ENCODE data around the gene EVI5. TPM values are rescaled to one million over a fixed set of nuclear protein-coding genes. Genes with fewer than 3 reads are reported as not detected.
A peak's percentile ranks its signal among the peaks of the same experiment; 100 is the strongest.

EVI5 gene
- 10 to 100 TPM; 18.6 to 21.8 (median 21.3) TPM for polyA plus RNA-seq (ENCODE audit: insufficient read length in 4 of 4)

DNA sequence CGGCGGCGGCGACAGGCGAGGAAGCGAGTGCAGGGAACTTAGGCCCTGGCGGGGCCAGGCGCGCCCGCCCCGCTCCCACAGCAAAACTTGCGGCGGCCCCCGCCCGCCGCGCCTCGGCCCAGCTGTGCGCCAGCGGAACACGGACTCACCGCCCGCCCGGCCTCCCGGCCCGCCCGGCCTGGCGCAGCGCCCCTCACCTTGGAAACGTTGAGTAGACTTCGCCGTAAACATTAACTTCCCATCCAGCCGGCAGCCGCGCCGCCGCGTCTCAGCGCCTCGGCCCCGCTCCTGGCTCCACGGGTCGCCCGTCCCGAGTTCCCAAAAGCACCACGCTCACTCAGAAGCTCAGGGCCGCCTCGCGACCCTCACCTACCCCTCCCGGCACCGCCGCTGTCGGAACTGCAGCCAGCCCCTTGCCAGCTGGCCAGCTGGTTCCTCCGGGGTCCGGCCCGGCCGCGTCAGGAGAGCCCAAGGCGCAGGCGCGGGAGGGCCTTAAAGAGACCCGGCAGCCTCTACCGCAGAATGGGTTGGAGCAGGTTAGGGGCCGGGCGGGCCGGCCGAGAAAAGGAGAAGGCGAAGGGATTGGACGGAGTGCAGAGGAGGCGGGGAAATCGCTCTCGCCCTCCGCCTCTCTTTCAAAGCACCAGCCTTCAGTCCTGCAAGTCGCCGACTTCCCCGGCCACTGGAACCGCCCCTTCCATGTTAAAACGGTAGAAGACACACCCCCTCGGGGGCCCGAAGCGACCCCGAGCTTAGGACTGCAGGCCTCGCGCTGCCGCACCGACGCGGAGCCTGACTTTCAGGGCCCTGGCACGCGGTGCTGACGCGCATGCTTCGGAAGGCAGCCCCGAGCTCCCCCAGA is at the start of gene EVI5:
EVI5 (minus strand) TSS at position 470 of the 862 bp plus-strand sequence. CDS start 48,562 bp downstream, outside the sequence.
- peak; percentile 88 to 94 (median 92) for DNase-seq (ENCODE audit: low read depth in 4 of 4, low spot score in 3 of 4)

DNA sequence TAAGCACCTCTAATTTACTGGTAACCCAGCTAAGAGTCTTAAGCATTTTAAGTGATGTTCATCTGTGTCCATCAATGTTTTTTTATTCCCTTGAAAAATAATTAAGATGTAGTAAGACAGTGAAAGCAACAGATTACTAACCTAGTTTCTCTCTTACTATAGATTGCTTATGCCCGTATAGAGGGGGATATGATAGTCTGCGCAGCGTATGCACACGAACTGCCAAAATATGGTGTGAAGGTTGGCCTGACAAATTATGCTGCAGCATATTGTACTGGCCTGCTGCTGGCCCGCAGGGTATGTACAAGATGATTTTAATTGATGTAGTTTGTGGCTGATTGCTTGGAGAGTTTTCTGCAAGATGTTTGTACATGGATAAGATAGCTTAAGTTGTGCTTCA is 49.7 kb upstream of the EVI5 start:
- DNase-seq (ENCODE audit: low read depth in 4 of 4, low spot score in 3 of 4) = no peak

DNA sequence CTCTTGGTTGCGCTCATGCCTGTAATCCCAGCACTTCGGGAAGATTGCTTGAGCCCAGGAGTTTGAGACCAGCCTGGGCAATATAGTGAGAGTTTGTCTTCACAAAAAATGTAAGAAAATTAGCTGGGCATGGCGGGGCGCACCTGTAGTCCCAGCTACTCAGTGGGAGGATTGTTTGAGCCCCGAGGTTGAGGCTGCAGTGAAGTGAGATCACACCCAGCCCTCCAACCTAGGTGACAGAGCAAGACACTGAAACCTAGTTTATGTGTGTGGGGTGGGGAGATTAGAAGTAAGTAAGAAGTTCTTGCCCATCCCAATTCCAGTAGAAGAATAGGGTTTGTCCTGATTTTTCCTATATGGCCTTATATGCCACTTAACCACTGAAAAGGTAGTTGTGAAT is 48.9 kb upstream of the EVI5 start:
- no peak for DNase-seq (ENCODE audit: low read depth in 4 of 4, low spot score in 3 of 4)

DNA sequence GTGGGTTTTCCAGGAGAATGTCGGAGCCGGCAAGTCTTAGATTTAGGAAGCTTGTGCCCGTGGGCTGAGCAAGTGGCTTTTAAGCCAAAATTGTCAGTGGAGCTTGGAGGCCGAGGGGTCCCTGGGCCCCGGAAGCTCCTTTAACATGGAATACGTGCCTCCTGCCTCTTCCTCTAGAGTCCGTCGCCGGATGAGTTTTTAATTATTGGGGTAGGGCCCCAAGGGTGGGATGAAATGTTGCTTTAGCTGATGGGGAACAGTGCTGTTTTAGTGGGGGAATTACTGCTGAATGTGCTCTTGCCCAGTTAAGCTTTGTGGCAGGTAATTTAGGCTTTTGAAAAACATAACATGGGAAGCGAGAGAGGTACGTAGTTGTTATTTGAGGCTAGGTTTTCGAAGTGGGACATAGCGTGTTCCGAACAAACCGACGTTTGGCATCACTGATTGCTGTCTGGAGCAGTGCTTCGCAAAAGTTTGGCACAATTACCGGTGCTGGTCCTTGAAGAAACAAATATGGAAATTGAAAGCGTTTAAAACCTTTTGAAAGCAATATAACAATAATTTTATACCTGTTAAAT is 47.7 kb upstream of the EVI5 start:
- DNase-seq (ENCODE audit: low read depth in 4 of 4, low spot score in 3 of 4) = peak in 1 of 4 donors; percentile 16

DNA sequence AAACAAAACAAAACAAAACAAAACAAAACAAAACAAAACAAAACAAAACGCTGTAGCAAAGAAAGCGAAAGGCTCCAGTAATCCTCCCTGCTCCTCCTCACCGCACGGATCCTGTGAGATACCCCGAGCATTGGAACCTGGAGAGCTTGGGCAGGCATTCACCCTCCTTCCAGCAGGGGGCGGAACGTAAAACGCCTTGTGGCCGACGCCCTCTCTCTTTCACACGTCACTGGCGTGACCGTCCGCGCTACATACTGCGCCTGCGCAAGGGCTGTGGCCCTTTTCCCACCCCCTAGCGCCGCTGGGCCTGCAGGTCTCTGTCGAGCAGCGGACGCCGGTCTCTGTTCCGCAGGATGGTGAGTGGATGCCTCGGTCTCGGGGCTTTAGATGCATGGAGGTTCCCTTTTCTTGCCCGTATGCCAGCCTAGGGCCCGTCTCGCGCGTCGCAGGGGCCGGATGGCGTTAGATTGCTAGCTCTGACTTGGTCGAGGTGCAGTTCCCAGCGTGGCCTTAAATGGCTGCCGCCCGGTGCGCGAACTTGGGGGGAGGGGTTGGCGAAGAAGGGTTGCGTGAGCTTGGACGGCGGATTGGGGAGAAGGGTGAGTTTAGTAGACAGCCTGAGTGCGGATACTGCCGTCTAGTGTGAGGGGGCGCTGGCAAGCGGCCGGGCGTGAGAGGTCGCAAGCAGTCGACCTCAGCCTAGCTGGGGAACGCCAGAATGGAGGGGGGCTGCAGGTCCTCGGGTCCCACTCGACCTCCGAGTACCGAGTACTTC is 47.0 kb upstream of the EVI5 start, which contains the start of gene RPL5:
RPL5 (plus strand) TSS at position 279 of the 775 bp plus-strand sequence; CDS start at position 354, 75 bp downstream.
- DNase-seq (ENCODE audit: low read depth in 4 of 4, low spot score in 3 of 4) = peak; percentile 94 to 100 (median 98)

DNA sequence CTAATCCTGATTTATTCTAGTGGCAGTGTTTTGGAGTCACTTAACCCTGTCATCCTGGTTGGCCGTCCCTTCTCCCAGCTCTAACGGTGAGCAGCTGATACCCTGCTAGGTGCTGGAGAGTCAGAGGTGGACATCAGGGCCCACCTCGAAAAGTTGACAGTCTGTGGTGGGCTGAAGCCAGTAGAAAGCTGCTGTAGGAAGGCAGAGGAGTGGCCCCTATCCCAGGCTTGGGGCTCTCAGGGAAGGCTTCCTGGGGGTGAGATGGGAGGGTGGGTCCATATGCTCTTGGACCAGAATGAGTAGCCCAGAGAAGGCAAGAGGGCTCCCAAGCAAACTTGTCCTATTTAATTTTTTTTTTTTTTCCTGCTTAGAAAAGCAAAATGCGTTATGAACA is 46.5 kb upstream of the EVI5 start:
- no peak for DNase-seq (ENCODE audit: low read depth in 4 of 4, low spot score in 3 of 4)

DNA sequence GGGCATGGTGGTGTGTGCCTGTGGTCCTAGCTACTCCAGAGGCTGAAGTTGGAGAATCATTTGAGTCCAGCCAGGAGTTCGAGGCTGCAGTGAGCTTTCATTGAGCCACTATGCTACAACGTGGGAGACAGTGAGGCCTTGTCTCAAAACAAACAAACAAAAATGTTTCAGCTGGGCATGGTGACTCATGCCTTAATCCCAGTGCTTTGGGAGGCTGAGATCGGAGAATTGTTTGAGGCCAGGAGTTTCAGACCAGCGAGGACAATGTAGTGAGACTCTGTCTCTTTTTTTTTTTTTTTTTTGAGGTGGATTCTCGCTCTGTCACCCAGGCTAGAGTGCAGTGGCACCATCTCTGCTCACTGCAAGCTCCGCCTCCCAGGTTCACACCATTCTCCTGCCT is 41.9 kb upstream of the EVI5 start:
- DNase-seq (ENCODE audit: low read depth in 4 of 4, low spot score in 3 of 4) = no peak

DNA sequence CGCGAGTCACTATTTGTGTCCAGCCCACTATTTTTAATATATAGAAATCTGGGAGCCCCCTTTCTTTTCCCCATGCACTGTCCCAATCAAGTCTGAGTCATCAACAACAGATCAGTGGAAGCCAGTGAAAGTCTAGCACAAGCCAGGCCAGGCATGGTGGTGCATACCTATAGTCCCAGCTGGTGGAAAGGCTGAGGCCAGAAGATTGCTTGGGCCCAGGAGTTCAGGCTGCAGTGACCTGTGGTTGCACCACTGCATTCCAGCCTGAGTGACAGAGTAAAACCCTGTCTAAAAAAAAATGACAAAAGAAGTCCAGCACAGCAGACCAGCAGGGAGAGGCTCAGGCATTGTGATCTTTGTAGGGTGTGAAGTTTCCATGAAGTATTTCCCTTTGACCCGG is 38.0 kb upstream of the EVI5 start:
- no peak for DNase-seq (ENCODE audit: low read depth in 4 of 4, low spot score in 3 of 4)

DNA sequence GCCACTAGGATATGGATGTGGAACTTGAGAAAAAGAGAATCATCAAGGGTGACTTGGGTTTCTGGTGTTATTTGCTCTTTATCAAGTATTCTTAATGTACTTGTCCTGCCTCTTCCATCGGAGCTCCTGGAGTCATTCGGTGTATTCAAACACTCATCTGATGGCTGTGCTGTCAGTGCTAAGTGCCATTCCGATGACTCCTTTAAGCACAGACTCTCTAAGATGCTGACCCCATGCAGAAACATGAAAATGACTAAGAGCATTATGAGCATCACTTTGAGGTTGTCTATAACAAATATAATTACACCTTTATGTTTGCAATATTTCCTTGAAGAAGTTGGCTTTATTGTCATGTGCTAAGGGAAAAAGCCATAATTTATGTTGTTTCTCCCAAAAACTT is 35.6 kb upstream of the EVI5 start:
- DNase-seq (ENCODE audit: low read depth in 4 of 4, low spot score in 3 of 4) = no peak

DNA sequence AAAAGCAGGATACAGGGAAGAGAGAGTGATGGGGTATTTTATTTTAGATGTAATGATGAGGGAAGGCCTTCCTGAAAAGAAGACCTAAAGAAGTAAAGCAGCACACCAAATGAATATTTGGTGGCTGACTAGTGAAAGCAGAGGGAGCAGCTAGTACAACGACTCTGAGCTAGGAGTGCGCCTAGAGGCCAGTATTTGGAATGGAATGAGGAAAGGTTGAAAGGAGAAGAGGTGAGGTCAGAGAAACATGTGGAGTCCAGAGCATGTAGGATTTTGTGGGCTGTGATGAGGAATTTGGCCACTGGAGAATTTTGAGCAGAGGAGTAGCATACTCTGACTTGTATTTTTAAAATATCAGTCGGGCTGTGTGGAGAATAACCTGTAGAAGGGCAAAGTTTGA is 35.1 kb upstream of the EVI5 start:
- no peak for DNase-seq (ENCODE audit: low read depth in 4 of 4, low spot score in 3 of 4)

DNA sequence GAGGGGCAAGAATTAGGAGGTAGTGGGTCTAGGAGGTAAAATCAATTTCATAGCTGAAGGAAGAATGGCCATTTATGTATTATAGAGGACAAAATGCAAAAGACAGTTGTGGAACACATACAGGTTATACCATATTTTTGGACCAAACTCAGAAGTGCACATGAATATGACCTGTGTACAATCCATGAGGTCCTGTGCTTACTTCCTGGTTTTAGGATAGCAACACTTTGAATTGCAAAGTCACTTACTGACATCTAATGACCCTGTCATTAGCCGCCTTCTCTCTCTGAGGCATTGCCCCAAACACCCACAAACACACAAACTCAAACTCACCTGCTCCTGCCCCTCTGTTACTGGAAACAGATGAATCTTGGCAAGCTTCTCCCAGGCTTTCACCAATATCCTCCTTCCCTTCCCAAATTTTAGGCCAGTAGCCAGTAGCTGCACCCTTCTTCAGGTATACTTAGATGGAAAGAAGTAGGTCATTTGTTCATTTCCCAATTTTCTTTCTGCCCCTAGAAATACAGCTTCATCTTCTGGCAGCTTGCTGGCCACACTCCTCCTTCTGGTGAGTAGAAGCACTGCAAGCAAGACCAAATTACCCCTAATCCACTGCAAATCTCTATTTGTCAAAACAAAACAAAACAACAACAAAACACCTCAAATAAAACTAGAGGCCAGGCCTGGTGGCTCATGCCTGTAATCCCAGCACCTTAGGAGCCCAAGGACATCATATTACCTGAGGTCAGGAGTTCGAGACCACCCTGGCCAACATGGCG is 33.3 kb upstream of the EVI5 start:
- no peak for DNase-seq (ENCODE audit: low read depth in 4 of 4, low spot score in 3 of 4)

DNA sequence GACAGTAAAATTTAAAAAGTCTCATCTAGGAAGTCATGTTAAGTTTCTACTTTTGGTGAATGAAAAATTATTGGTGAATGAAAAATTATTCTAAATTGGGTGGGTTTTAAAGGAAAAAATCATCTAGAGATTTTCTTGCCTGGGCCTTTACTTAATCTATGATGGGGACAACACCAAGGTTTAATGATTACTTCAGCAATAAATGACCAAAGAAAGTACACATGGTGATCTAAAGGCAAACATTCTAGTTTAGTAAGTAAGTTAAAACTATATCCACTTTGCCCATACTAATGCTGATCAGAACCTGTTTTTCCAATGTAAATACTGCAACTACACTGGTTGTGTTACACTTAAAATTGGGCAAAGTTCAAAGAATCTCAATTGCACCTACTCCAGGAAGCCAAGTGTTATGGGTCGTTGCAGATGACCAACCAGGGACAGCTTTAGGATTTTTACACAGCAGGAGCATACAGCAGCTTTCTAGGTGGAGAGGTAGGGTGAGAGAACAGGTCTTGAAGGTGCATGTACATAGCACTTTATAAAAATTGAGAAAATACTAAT is 32.3 kb upstream of the EVI5 start:
- no peak for DNase-seq (ENCODE audit: low read depth in 4 of 4, low spot score in 3 of 4)

DNA sequence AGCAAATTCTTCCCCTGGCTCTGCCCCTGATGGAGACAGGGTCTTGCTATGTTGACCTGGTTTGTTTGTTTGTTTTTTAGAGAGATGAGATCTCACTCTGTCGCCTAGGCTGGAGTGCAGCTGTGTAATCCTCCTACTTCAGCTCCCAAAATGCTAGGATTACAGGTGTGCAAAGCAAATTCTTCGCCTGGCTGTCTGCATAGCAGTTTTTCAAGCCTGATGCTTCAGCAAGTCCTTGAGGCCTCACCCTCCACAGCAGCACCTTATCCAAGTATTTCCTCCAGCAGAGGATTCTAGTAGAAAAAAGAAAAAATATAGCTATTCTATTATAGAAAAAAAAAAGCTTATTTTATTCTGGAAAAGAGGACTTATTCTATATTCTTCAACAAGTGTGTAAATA is 31.8 kb upstream of the EVI5 start:
- no peak for DNase-seq (ENCODE audit: low read depth in 4 of 4, low spot score in 3 of 4)

DNA sequence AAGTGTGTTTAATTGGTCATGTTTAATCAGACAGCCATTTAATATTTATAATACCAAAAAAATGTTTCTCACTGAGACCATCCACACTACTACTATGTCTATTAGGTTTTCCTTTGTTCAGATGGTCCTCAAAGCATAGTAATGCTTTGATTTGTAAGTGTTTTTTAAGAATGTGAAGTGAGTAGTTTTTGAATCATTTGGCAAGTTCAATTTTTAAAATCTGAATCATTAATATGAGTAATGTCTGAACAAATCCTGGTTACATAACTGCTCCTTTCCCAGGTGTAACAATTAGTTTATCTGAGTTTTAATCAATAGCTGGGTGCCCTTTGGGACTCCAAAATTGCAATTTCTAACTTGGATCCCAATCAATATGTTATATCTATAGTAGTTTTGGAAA is 23.5 kb upstream of the EVI5 start:
- DNase-seq (ENCODE audit: low read depth in 4 of 4, low spot score in 3 of 4) = no peak

DNA sequence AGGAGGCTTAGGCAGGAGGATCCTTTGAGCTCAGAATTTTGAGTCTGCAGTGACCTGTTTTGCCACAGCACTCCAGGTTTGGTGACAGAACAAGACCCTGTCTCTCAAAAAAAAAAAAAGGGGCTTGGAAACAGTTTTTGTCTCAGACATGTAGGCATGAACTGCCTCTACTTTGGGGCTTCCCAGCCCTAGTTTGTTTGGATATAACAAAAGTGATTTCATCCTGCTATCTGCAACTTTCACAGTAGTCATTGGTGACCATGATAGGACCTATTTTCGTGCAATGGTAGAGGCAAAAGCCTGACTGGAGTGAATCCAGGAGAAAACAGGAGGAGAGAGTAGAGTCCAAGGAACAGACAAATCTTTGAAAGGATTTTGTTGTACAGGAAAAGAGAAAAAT is 20.3 kb upstream of the EVI5 start:
- no peak for DNase-seq (ENCODE audit: low read depth in 4 of 4, low spot score in 3 of 4)

DNA sequence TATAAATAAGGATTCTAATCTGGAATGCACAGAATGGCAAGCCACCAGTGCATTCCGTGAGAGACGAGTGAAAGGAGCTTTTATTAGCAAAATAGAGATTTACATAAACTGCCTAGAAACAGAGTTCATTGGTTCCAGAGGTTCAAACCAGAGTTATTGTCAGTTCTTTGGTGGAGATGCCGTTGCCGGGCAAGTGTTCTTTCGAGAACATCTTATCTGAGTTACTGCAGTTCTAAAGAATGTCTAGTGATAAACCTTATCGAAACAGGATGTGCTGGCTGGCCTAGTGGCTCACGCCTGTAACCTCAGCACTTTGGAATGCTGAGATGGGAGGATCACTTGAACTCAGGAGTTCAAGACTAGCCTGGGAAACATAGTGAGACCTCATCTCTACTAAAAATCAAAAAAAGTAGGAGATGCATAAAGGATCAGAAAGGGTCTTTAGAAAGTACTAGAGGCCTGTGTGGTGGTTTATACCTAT is 19.9 kb upstream of the EVI5 start:
- DNase-seq (ENCODE audit: low read depth in 4 of 4, low spot score in 3 of 4) = peak in 1 of 4 donors; percentile 6

DNA sequence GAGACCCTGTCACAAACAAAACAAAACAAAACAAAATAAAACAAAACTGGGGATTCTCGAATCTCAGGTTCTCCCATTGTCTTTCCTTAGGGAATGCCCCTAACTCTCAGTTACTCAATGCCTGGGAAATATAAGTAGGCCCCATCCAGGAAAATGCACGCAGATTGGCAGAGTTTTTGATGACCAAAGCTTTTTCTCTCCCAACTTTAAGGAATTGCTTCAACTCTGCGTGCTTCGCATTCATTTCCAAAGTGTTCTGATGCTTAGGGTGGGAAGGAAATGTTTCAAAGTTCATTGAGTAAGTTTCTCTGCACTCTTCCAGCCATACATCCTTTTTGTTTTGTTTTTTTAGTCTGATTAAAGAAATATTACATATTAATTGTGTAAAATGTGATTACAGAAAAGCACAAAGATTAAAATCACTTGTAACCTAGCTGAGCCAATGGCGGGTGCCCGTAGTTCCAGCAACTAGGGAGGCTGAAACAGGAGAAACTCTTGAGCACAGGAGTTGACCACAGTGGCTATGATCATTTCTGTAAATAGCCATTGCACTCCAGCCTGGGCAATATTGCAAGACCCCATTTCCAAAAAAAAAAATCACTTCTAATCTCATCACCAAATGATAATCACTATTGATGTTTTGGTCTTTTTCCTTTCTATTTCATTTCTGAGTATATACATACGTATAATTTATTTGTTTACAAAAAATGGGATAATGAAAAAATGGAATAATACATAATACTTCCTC is 18.4 kb upstream of the EVI5 start:
- no peak for DNase-seq (ENCODE audit: low read depth in 4 of 4, low spot score in 3 of 4)

DNA sequence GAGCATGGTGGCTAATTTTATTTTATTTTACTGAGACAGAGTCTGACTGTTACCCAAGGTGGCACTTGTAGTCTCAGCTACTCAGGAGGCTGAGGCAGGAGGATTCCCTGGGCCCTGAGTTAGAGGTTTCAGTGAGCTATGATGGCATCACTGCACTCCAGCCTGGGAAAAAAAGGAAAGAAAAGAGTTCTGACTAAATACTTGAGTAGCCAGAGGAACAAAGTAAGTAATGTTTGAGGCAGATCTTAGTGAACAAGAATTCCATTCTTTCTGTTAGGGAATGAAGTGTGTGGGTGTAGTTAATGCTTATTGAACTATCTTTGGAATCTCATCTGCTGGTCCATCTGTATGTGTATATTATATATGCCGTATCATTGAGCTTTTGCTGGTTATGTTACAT is 13.1 kb upstream of the EVI5 start:
- DNase-seq (ENCODE audit: low read depth in 4 of 4, low spot score in 3 of 4) = no peak

DNA sequence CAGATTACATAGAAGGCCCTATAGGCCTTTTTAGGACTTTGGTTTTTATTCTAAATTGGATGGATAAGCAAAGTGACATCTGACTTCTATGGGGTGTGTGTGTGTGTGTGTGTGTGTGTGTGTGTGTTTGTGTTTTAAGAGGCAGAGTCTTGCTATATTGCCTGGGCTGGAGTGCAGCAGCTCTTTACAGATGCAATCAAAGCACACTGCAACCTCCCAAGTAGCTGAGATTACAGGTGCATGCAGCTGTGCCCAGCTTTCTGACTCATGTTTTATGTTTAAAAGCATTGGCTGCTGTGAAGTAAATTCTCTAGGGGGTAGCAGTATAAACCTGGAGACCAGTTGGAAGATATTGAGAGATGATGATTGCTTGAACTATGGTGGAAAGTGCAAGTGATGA is 12.4 kb upstream of the EVI5 start:
- no peak for DNase-seq (ENCODE audit: low read depth in 4 of 4, low spot score in 3 of 4)

All from right renal pelvis (tissue), 4 donors.